NCI-H2196 (cell line): Measurements from ENCODE around the gene DAB1.

Experiments used
- DNase-seq: peaks from one replicate; lab custom pipeline; 2025; ENCODE audit not compliant: unreplicated experiment; lab: John Stamatoyannopoulos, UW

The DAB1 gene

GRCh38 chr1:57321776-57322175, 102.1 kb downstream of the DAB1 start:
- DNase-seq, result no peak

GRCh38 chr1:57319791-57320190, 104.1 kb downstream of the DAB1 start:
- no peak for DNase-seq

- DNase-seq, result no peak
These were observed 104.7 kb downstream of the DAB1 start for GRCh38 chr1:57319165-57319564.

GRCh38 chr1:57316861-57317260, 107.0 kb downstream of the DAB1 start:
- no peak for DNase-seq

GRCh38 chr1:57316291-57316690, 107.6 kb downstream of the DAB1 start:
- no peak for DNase-seq

- DNase-seq, result no peak
These were observed 111.0 kb downstream of the DAB1 start for GRCh38 chr1:57312869-57313268.

- no peak for DNase-seq
These were observed 112.4 kb downstream of the DAB1 start for GRCh38 chr1:57311411-57311810.

GRCh38 chr1:57311006-57311405, 112.9 kb downstream of the DAB1 start:
- no peak for DNase-seq

- no peak for DNase-seq
These were observed 114.2 kb downstream of the DAB1 start for GRCh38 chr1:57309630-57310029.

GRCh38 chr1:57307392-57308170, 116.3 kb downstream of the DAB1 start:
- DNase-seq, result no peak

GRCh38 chr1:57304591-57304990, 119.3 kb downstream of the DAB1 start:
- no peak for DNase-seq

- no peak for DNase-seq
These were observed 120.9 kb downstream of the DAB1 start for GRCh38 chr1:57302812-57303596.

- DNase-seq, result no peak
These were observed 123.7 kb downstream of the DAB1 start for GRCh38 chr1:57300186-57300585.

GRCh38 chr1:57296726-57297250, 127.1 kb downstream of the DAB1 start:
- no peak for DNase-seq

- DNase-seq, result no peak
These were observed 128.5 kb downstream of the DAB1 start for GRCh38 chr1:57295326-57295725.

GRCh38 chr1:57294177-57294576, 129.7 kb downstream of the DAB1 start:
- no peak for DNase-seq

- DNase-seq, result no peak
These were observed 130.6 kb downstream of the DAB1 start for GRCh38 chr1:57293214-57293613.

GRCh38 chr1:57289781-57290180, 134.1 kb downstream of the DAB1 start:
- no peak for DNase-seq

- DNase-seq, result no peak
These were observed 137.9 kb downstream of the DAB1 start for GRCh38 chr1:57285992-57286391.

GRCh38 chr1:57282411-57282810, 141.4 kb downstream of the DAB1 start:
- no peak for DNase-seq

GRCh38 chr1:57281324-57281723, 142.5 kb downstream of the DAB1 start:
- DNase-seq, result no peak
